IPS DF 19.7 (cell line): ENCODE results near the gene PLEKHA7.

ENCODE experiments used
- DNase-seq: peaks from one replicate; pipeline ENCODE4 v3.0.0-alpha.2; 2013; ENCODE audit warnings: low read depth, low spot score

PLEKHA7 gene

DNA sequence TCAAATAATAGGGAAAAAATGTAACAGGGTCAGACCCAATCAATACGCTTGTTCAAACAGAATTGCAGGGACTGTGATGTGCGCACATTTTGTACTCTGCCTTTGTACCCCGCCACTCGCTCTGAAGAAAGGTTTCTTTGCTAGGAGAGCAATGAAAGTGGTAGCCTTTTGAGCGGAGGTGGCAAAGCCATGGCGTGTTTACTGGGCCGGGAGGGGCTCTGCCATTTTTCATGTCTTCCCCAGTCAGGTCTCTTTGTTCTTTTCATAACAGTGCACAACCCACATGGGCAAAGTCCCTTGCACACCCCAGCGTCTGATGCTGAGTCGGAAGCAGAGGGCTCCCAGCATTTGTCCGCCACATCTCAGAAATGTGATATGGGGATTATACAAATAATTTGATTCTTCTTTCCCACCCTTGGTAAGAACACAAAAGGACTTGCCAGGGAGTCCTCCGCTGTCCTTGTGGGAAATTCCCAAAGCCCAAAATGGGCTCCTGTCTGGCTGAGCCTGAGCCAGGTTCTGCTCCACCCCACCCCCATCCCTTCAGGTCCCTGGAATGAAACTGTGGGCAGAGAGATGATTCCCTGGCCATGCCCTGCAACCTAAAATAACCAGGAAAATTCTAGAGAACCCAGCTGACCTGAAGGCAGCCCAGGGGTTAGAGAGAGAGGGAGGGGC lies 239.1 kb downstream of the PLEKHA7 start:
- DNase-seq, result no peak

DNA sequence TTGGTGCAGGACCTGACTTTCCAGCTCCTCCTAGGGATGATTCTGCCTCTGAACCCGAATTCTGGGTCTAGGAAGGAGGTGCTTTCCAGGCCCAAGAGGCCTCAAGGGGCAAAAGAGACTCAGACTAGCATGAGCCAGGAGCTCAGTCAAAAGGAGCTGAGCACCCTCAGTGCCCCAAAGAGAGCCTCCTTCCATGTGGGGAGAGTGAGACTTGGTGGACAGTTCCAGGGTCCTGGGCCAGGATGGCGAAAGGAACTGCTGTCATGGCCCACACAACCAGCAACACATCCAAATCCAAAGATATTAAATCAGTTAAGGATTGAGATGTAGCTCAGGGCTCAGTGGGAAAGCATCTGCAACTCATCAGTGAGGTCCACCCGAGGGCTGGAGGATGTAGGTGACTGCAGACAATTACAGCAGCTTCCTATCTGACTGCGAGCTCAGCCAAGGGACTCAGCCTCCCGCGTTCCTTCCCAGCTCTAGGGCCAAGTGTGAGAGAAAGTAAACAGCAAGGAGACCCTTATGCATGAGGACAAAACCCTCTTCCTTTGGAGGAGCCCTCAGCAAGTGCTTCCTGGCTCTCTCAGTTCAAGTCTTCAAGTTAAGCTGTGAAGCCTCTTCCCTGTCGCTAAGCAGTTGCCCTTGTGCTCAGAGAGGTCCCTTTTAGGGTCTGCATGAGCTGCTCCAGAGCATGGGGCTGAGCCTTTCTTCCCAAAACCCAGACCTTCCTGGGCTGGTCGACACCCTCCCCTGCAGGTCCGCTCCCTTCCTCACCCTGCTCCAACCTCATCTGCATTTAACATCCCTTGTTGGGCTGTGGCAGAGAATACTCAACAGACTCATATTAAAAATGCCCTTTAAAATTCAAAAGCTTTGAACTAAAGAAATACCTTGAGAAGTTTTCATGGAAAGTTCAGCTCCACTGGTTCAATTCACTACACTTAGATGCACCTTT lies 240.0 kb downstream of the PLEKHA7 start:
- DNase-seq, result no peak

DNA sequence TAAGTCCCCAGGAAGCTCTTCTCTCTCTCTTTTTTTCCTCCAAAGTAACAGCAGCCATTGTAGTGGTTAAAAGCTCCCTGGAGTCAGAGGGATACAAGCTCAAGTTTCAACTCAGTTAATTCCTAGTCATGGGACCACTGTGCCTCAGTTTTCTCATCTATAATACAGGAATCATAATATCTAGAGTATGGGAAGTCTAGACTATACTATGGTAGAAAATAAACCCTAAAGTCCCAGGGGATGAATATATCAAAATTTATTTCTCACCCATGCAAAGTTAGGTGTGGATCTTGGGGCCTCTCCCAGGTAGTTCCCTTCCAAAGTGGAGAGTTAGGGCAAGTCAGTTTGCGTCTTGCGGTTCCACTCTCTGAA lies 242.1 kb downstream of the PLEKHA7 start:
- no peak for DNase-seq

DNA sequence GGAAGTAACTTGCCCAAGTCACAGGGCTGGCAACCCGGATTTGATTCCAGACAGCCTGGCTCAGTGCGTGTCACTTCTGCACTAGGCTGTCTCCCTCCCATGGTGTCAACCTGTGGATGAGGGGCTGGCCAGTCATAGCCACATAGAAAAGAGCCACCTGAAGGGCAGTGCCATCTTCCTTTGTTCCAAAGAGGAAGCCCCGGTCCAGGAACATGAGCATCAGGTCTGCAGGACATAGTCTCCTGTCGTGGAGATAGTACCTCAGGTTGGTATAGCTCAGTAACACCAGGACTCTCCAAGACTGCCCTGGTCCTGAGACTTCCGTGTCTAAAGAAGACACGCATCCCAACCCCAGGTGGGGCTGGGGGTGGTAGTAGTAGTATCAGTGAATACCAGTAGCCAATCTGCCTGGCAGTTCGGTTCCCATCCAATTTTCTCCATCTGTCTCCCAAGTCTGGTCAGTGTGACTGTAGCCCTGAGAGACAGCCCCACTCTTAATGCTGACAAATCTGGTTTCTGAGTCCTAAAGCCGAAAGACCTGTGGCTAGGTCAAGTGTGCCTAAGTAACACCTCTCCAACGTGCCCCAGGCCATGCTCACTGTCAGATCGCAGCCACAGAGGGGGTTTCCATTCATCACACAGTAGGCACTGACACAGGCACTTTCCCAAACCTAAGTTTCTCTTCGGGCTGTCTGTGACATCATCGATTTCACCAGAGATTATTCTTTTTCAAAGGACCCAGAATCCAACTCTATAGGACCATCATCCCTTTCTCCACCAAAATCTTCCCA lies 242.7 kb downstream of the PLEKHA7 start:
- DNase-seq, result no peak

DNA sequence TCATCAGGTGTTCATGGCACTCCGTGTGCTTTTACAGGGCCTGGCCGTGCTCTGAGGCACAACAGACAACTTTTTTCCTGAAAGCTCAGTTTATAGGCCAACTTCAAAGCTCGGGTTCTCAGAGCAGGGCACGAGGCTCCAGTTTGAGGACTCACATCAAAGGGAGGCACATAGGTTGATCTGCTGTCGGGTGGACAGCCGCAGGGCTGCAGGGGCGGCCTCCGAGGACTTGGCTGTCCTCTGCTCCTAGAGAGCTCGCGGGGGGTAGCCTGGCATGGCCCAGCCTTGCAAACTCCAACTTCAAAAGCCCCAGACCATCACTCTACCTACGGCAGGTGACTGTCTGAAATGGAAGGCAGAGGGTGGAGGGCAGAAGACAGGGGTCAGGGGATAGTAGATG lies 244.2 kb downstream of the PLEKHA7 start:
- no peak for DNase-seq

DNA sequence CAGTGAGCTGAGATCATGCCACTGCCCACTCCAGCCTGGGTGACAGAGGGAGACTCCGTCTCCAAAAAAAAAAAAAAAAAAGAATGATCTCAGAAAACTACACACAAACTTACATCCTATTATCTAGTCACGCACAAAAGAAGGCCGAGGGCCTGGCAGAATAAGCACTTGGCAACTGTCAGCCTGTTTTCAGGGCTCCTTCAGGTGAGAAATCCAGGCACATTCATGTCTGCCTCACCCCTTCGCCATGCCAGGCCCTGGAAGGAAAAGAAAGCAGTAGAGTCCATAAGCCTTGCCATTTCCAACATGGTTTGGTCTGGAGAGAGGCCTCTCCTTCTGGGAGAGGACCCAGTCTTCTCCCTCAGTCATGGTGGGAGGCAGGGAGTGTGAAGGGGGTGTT lies 244.8 kb downstream of the PLEKHA7 start:
- no peak for DNase-seq

DNA sequence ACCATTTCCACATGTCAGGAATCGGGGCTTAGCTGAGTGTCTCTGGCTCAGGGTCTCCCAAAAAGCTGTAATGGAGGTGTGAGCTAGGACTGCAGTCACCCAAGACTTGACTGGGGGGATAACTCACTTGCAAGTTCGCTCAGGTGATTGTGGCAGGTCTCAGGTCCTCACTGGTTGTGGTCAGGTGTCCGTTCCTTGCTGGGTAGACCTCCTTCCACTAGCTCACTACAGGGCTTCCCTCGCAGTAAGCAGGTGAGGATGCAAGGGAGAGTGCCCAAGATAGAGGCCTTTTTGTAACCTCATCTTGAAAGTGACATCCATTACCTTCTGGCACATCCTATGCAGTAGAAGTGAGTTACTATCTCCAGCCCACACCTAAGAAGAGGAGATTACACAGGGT lies 246.3 kb downstream of the PLEKHA7 start:
- DNase-seq, result no peak

DNA sequence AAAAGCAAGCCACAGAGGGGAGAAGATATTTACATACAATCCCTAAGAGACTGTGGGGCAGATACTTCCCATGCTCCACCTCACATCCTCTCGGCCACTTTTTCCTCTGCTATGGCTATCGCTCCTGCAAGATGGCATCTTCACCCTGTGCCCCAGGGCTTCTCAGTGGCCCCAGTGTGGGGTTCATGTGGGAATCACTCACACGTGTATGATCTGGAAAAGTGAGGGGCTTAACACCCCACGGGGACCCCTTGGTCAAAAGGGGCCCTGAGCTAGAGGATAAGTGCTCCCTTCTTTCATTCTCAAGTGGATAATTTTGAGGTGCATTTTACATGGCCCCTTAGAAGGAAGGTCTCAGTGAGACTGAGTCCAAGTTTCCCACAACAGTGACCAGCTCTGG lies 247.1 kb downstream of the PLEKHA7 start:
- no peak for DNase-seq

DNA sequence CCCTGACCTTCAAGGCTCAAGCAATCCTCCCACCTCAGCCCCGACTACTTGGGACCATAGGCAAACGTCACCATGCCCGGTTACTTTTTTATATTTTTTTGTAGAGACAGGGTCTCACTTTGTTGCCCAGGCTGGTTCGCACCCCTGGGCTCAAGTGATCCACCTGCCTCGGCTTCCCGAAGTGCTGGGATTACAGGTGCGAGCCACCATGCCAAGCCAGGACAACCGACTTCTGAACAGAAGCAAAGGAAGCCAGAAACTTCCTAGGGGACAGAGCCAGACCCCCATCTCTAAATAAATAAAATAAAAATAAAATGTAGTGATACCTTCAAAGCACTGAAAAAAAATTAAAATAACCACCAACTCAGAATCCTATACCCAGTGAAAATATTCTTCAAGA lies 249.3 kb downstream of the PLEKHA7 start:
- DNase-seq, result no peak

DNA sequence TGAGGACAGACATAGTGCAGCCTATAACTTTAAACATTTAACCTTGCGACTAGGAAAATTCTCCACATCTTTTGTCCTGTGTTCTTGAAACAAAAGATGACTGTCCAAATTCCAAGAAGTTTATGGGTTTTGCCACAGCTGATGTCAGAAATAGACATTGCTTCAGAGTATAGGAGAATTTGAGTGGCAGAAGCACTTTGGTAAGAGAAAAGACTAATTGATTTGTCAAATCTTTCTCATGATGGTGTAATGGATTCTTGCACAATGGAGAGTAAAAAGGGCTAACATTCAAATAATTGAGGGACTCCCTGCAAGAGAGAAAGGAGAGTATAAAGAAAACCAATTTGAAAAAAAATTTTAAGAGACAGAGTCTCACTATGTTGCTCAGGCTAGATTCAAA lies 250.5 kb downstream of the PLEKHA7 start:
- DNase-seq, result no peak

DNA sequence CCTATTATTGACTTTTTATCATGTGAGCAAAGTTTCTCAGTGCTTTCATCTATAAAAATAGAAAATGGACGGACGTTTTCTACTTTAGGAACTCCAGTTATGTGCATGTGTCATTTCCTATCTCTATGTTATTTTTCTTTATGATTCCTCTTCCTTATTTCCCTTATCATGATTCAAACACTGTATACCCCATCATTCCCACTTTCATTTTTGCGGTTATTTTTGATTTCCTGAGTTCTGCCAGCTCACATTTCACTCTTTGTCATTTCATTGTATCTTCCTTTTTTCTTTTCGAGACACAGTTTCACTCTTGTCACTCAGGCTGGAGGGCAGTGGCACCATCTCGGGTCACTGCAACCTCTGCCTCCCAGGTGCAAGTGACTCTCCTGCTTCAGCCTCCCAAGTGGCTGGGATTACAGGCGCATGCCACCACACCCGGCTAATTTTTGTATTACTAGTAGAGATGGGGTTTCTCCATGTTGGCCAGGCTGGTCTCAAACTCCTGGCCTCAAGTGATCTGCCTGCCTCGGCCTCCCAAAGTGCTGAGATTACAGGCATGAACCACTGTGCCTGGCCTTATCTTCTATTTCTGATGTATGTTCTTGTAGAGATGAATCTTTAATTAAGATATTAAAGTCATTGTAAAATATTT lies 254.2 kb downstream of the PLEKHA7 start:
- no peak for DNase-seq

DNA sequence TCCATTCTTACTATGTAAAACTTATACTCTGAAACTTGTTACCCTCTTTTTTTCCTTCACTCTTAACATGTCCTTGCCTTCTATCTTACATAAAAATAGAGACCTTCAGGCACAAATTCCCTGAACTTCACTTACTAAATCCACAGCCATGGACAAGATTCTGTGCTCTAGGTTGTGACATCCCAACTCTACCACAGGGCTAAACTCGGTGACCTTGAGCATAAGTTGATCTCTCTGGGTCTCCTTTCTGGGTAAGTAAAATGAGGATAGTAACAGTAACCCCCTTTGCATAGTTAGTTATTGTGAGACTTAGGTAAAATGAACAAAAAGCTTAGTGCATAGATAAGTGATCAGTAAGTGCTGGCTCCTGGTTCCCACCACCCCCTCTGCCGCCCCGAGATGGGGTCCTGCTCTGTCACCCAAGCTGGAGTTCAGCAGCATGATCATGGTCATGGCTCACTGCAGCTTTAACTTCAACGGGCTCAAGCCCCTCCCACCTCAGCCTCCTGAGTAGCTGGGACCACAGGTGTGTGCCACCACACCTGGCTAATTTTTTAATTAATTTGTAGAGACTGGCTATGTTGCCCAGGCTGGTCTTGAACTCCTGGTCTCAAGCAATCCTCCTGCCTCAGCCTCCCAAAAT lies 255.7 kb downstream of the PLEKHA7 start:
- no peak for DNase-seq

DNA sequence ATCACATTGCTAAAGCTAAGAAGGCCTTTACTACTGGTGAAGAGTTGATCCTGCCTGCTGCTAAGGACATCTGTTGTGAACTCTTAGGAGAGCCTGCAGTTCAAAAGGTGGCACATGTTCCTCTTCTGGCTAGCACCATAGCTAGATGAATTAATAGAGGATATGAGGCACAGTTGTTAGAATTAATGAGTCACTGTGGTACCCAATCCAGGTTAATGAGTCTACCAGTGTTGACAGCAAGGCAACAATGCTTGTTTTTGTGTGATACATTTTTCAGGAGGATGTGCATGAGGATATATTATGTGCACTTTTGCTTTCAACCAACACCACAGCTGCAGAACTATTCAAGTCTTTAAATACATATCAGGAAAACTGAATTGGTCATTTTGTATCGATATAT lies 263.8 kb downstream of the PLEKHA7 start:
- DNase-seq, result no peak

DNA sequence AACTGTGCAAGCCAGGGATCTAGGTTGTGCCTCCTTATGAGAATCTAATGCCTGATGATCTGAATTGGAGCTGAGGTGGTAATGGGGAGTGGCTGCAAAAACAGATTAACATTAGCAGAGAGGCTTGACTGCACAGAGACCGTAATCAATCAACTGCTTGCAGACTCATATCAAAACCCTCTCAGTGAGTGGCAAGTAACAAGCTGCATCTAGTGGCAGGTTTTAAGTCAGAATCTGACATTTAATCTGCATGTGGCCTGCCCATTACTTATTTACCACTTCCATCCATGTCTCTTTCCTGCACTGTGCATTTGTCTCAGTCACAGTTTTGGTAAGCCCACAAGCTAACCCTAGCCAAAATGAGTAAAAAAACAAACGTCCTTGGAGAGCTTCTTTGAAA lies 264.5 kb downstream of the PLEKHA7 start:
- DNase-seq, result no peak

DNA sequence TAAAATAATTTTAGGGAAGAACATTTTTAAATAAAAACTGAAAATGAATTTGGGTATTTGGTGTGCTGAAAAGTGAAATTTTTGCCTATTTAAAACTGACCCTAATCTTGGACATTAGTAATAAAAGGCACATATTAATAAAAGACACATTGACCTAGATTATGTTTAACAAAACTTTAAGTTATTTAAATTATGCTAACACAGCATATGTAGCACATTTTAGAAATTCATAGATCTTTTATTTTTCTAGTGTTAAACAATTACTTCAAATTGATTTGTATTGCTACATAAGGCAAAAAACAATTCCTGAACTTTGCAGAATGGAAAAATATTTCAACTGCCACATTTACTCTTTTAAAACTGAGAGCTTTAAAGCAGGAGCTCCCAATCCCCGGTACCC lies 265.1 kb downstream of the PLEKHA7 start:
- DNase-seq, result no peak

DNA sequence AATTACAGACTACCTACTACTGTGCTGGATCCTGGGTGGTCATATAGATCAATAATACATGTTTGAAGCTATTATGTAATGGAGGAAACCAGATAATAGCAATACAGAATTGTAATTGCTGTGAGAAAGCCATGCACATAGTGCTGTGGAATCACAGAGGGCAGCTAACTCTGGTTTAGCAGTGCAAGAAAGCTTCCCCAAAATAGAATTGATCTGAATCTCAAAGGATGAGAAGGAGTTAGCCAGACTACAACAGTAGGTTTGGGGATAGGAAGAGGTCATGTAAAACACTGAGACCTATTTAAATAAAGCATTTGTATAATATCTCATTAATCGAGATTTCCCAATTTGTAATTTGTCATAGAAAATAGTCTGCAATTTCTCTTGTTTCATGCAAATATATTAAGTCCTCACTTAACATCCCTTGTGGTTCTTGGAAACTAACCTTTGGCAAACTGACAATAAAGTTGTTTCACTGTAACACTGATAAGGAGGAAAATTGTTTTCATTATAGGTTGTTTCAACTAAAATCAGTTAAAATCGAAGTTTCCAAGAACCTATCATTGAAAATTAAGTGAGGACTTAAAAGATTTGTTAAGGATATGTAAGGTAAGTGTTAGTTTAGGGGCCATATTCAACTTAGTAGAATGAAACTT lies 268.1 kb downstream of the PLEKHA7 start:
- no peak for DNase-seq

DNA sequence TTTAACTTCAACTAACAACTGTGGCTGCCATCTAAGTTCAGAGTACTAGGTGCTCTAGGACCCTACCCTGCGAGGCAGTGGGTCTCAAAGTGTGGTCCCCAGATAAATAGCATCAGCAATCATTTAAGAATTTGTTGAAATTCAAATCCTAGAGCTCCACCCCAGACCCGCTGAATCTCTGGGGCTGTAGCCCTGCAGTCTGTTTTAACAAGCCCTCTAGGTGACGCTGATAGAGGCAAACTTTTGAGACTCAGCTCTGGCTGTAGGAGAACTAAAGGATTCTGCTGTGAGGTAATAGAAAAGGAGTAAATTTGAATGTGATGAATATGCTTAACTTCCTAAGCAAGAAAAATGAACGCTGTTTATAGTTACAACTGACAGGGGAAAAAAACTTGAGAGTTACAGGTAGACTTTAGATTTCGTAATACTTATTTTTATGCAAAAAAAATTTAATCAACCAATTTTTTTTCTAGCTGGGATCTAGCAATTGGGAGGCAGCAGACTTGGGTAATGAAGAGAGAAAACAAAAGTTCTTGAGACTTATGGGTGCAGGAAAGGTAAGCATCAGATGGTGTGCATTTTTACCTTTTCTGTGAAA lies 270.0 kb downstream of the PLEKHA7 start:
- DNase-seq, result no peak

DNA sequence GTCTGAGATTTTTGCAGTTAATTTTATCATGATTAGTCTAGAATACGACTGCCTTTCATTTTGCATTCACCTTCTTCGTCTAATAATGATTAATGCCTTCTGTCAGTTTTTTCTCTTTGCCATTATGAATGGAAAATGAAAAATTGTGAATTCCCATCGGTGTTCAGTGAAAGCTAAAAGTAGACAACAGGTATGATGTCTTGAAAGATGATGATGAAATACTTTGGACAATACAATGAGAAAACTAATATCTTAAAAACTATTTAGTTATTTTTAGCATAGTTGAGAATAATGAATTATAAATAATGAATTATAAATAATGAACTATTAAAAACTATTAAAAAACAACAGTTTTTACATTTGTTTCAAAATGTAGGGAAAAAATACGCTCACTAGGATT lies 270.7 kb downstream of the PLEKHA7 start:
- no peak for DNase-seq

DNA sequence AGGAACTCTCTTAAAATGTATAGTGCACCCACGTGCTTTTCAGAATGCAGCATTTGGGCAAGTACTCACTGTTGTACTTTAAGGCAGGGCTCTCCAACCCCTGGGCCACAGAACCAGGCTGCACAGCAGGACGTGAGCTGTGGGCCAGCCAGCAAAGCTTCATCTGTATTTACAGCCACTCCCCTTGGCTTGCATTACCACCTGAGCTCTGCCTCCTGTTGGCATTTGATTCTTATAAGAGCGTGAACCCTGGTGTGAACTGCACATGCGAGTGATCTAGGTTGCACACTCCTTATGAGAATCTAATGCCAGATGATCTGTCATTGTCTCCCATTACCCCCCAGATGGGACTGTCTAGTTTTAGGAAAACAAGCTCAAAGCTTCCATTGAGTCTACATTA lies 272.7 kb downstream of the PLEKHA7 start:
- no peak for DNase-seq
